H54 (cell line): ENCODE measurements around the gene SCAF8.

Experiments used
- DNase-seq: peaks from one replicate; pipeline ENCODE4 v3.0.0; 2011; ENCODE audit warnings: low spot score, mixed read lengths; ENCODE audit not compliant: insufficient read length
- FAIRE-seq: peaks from 3 replicates; lab custom pipeline; 2011; peaks lifted over from hg19 to GRCh38; lab: Jason Lieb, UNC
- POLR2A ChIP-seq: IDR thresholded peaks from 2 replicates; pipeline ENCODE4 v1.6.1; 2011; ENCODE audit warnings: low read depth, mild to moderate bottlenecking, low read length

The SCAF8 gene

DNA sequence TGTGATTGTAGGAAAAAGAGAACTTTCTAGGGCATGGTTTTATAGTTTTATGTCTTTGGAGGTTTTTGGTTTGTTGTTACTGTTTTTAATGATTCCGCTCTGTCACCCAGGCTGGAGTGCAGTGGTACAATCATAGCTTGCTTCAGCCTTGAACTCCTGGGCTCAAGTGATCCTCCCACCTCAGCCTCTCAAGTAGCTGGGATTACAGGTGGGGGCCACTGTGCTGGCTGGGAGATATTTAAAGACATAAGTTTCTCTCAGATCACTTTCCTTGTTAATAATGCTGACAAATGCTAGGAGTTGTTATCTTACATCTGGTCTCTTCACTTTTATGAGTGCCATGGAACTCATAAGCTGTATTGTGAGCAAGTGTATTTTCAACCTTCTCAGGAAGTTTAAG is 116.3 kb downstream of the SCAF8 start:
- no peak for DNase-seq
- no peak for TF ChIP-seq POLR2A
- FAIRE-seq = no peak

GRCh38 chr6:154852687-154853086 is 119.5 kb downstream of the SCAF8 start:
- no peak for TF ChIP-seq POLR2A
- no peak for DNase-seq
- no peak for FAIRE-seq

- DNase-seq = no peak
- no peak for TF ChIP-seq POLR2A
- no peak for FAIRE-seq
These were observed 124.3 kb downstream of the SCAF8 start for GRCh38 chr6:154857529-154857928.

DNA sequence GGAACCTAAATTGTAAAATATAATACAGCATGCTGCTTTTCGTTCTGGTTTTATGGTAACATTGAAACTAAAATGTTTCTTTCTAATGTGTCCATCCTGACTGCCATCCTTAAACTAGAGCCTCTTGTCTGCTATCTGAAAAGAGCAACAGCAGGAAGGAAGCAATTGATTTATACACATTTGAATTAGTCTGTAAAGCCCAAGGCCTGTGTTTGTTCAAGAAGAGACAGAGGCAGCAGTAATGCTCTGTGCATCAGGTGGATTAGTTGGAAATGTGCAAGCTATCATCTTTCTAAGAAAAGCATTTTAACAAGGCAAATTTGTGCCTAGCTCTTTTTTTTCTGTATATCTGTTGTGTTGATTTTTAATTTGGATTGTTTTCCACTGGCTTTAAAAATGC is 128.6 kb downstream of the SCAF8 start:
- no peak for FAIRE-seq
- TF ChIP-seq POLR2A = no peak
- no peak for DNase-seq

- FAIRE-seq = no peak
These were observed 129.3 kb downstream of the SCAF8 start for GRCh38 chr6:154862536-154862935.

GRCh38 chr6:154864066-154864430 is 130.8 kb downstream of the SCAF8 start:
- no peak for TF ChIP-seq POLR2A
- FAIRE-seq (no peak), DNase-seq (no peak)

More at GRCh38 chr6:154862536-154862935, 129.3 kb downstream of the SCAF8 start:
- no peak for DNase-seq
- TF ChIP-seq POLR2A = no peak

GRCh38 chr6:154865291-154865690 is 132.1 kb downstream of the SCAF8 start:
- DNase-seq = no peak
- FAIRE-seq = no peak

GRCh38 chr6:154868143-154868594 is 135.0 kb downstream of the SCAF8 start:
- FAIRE-seq = no peak
- DNase-seq = no peak
- TF ChIP-seq POLR2A = no peak

More at GRCh38 chr6:154865291-154865690, 132.1 kb downstream of the SCAF8 start:
- TF ChIP-seq POLR2A = no peak

GRCh38 chr6:154872542-154873114 is 139.4 kb downstream of the SCAF8 start:
- DNase-seq (no peak), FAIRE-seq (no peak)

GRCh38 chr6:154873546-154873945 is 140.3 kb downstream of the SCAF8 start:
- TF ChIP-seq POLR2A = no peak
- no peak for DNase-seq
- FAIRE-seq = no peak

More at GRCh38 chr6:154872542-154873114, 139.4 kb downstream of the SCAF8 start:
- TF ChIP-seq POLR2A = no peak

DNA sequence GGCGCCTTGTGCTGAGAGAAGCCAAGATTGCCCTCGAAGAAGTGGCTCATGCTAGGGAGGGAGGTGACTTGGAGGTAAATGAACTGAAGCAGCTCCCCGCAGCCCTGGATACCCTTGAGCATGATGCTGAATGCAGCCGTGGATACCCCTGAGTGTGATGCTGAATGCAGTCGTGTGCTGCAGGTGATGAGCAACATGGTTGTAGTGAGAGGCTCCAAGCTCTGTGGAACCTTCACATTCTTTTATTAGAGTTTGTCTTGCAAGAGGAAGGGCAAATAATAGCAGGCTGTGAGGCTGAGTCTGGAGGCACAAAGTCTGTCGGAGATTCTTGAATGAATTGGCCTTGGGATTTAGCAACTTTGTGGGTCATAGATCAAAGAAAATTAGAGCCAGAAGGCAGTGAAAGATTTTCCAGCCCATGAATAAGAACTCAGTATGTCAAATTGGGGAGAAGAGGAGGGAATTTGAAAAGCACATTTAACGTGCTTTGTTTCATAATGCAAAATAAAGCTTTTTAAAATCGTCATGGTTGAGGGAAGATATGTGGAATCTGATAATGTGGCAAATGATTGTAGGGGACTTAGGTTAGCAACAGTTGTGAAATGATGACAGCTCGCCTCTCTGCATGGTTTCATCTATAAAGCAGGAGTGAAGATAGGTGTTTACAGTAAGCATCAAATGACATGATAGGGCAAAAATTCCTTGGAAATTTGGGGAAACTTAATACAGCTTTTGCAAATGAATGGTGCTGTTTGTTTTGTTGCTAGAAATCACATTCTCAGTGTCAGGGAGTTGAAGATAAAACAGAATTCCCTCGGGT is 141.8 kb downstream of the SCAF8 start:
- DNase-seq (no peak), FAIRE-seq (no peak)

DNA sequence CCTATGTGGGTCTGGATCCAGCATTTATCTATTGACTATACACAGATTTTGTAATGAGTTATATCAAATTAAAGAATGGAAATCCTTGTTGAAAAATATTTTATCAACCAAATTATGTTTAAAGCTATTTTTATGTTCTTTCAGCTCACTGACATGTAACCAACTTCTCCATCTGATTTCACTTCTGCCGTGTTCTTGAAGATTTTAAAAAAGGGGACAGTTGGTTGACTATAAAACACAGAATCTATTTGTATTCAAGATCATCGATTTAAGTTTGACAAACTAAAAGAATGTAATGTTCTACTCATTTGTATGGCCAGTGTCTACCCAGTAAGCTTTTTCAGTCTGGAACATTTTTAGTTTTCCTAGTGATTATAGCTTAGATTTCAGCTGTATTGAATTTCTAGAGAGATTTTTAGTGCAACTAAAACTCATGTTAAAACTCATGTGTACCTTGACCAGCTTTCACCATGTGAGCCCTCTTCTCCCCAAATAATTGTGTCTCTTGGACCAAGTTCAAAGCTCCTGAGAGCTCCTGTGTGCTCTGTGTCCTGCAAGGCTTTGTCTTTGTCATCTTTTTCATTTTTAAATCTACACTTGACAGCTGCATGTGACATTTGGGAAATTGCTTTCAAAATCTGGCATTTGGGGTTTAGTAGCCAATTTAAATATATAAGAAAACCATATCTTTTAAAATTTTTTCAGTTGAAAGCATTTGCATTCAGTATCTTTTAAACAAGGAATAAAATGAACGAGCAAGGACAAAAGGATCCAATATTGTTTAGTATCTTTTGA is 143.5 kb downstream of the SCAF8 start:
- FAIRE-seq (no peak), DNase-seq (no peak)
- TF ChIP-seq POLR2A = no peak

More for the DNA sequence above, 141.8 kb downstream of the SCAF8 start:
- TF ChIP-seq POLR2A = no peak

DNA sequence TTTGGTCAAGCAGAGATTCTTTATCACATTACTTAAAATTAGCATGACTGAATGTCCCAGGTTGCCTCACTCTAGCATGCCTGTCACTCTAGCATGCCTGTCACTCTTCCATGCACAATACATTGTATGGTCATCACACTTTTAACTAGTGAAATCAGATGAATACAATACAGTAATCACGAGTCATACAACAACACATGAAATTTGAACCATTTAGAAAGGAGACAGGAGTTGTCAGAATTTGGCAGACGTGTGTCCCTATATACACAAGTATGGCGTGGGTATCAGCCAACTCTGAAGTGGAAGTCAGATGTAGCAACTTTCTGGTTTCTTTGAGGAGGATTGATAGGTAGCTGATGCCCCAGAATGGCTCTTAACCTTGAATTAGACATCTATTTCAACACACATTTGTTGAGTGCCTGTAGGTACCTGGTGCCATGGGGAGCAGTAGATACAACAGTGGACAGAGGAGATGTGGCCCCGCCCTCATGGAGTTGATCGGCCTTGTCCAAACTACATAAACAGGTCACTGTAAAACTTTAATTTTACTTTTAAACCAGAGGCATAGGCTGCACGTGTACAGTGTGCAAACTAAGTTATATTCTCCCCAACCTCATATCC is 145.8 kb downstream of the SCAF8 start:
- no peak for DNase-seq
- FAIRE-seq = no peak
- no peak for TF ChIP-seq POLR2A
